Hematopoietic multipotent progenitor cell treated with erythropoietin and hydrocortisone succinate and interleukin-3 and kit ligand, for 4 days (in vitro differentiated cells): Measurements from ENCODE around the gene ATP6V0D1.
"Not testable (repeated sequence)": the region's sequence is repeated elsewhere in the genome, so short reads cannot be mapped to it uniquely, and the experiment has no call there.

Experiments used
- DNase-seq: peaks from one replicate; pipeline ENCODE4 v3.0.0-alpha.2; 2015

ATP6V0D1 gene

DNA sequence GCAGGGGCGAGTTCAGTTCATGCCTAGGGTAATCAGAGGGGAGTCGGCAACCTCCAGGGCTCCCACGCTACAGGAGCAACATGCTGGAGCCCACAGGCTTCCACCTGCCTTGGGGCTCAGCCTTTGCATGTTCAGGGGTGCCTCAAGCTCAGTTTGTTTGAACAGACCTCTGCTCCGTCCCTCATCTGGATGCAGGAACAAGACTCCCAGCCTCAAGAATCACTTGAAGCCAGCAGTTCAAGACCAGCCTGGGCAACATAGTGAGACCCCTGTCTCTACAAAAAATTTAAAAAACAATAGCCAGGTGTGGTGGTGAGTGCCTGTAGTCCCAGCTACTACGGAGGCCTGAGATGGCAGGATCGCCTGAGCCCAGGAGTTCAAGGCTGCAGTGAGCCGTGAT, 54.9 kb downstream of the ATP6V0D1 start:
- no peak for DNase-seq

DNA sequence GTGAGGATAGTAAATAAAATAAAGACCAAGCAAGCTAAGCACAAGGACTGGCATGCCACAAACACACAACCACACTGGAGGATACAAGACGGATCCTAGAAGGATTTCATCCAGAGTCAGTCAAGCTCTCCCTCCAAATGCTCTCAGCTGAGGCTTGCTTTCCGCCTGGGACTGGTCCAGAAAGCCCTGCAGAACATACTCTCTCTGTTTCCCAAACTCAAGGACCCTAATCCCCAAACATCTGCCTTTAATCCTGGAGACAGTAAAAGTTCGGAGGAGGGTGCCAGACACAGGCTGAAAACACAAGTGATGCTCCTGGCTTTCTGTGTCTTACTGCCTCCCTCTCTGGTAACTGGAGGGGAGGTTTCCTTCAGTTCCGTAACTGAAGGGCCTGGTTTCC, 55.4 kb downstream of the ATP6V0D1 start:
- DNase-seq = no peak

DNA sequence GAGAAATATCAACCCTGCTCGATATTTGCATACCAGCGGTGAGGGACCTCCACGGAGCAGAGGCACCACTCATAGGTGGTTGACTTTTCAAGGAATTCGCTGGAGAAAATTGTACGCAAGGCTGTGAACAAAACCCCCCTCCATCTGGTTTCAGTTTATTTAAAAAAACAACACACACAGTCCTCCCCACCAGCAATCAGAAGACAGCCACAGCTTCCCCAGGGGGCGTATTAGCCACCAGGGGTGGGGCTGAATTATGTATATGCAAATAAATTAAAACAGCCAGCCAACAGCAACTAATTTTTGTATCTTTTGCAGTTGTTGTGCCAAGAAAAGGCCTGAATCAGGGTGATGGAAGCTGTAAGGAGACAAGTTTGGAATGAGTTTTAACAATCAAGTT, 55.9 kb downstream of the ATP6V0D1 start:
- DNase-seq = peak; percentile 37

DNA sequence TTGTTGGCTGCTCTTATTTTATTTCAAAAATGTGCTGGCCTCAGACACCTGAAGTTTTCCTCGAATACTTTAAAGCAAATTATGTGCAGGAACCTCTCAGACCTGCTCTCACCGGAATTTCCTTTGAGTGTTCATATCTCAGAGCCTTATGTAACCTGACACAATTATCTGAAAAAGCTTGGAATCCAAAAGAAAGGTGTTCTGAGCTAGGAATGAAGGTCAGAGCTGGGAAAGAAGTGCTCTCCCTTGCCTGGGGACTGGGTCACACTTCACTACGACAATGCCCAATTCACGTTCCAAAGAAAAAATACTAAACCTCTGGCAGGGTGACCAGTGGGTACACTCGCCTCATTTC, 56.7 kb downstream of the ATP6V0D1 start:
- DNase-seq = no peak

DNA sequence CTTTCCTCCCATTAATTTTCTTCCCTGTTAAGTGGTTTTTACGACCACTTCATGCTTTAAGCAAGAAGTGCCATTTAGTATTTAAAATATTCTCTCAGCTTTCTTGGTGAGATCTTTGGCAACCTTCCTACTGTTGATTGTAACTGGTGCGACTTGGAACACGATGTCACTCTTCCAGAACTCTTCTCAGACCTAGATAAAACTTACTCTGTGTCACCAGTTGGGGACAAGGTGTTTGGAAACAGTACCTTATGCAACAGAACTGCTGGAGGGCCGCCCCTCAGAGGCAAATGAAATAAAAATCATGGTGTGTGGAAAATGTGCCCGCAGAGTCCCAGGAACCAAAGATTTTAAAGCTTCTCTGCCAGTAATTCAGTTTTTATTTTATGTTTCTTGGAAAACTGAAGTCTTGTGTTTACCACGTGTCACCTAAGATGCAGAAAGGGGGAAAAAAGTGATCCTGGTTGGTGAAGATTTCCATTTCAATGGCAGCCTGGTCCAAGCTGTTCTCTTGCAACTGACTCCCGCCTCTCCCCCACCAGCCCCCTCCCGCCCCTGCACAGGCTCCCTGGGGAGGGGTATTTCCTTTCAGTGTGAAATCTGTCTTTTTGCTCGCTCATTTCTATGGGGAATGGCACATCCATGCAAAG, 57.2 kb downstream of the ATP6V0D1 start:
- DNase-seq = no peak

DNA sequence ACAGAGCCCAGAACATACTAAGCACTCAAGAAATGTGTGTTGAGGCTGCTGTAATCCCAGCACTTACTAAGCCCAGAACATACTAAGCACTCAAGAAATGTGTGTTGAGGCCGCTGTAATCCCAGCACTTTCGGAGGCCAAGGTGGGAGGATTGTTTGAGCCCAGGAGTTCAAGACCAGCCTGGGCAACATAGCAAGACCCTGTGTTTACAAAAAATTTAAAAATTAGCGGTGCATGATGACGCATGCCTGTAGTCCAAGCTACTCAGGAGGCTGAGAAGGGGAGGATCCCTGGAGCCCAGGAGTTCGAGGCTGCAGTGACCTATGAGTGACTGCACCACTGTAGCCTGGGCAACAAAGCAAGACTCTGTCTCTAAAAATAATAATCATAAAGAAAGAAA, 57.9 kb downstream of the ATP6V0D1 start:
- DNase-seq = no peak

DNA sequence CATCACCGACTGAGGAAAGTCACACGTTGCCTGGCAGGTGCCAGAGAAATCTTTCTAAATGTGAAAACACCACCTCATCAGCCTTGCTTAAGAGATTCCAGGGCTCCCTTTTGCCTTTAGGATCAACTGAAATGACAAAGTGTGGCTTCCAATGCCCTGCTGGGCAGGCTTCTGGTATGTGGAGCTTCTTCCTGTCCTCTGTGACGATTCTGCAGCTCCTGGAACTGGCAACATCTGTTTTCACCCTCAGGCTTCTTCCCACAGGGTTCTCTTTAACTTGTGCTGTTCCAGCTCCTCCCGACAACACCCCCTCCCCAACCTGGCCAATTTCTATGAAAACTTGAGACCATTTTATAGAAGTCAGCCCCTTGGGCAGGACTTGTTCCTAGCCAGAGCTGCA, 59.9 kb downstream of the ATP6V0D1 start:
- DNase-seq = no peak

DNA sequence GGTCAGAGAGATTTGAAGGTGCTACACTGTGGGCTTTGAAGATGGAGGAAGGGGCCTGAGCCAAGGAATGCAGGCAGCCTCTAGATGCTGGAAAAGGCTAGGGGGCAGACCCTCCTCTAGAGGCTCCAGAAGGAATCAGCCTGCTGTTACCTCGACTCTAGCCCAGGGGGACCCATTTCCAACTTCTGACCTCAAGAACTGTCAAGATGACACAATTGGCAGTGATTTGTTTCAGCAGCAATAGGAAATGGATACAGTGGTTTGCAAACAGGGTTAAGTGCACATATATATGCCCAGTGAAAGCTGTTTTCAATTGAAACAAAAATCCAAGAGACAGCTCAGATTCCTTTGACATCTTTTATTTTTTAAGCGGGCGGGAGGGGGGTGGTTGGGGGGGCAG, 61.0 kb downstream of the ATP6V0D1 start:
- DNase-seq = no peak

DNA sequence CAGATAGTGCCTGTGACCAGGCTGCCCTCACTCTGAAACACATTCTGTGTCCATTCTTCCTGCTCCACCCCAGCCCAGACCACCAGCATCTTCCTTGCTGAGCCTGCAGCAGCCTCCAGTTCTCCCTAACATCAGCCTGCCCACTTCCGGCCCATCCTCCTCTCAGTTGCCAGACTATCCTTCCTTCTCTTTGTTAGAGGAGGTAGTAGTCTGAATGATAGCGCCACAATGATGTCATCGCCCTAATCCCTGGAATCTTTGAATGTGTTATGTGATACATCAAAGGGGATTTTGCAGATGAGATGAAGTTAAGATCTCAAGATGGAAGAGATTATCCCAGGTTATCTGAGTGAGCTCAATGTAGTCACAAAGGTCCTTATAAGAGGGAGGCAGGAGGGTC, 61.5 kb downstream of the ATP6V0D1 start:
- DNase-seq = no peak

DNA sequence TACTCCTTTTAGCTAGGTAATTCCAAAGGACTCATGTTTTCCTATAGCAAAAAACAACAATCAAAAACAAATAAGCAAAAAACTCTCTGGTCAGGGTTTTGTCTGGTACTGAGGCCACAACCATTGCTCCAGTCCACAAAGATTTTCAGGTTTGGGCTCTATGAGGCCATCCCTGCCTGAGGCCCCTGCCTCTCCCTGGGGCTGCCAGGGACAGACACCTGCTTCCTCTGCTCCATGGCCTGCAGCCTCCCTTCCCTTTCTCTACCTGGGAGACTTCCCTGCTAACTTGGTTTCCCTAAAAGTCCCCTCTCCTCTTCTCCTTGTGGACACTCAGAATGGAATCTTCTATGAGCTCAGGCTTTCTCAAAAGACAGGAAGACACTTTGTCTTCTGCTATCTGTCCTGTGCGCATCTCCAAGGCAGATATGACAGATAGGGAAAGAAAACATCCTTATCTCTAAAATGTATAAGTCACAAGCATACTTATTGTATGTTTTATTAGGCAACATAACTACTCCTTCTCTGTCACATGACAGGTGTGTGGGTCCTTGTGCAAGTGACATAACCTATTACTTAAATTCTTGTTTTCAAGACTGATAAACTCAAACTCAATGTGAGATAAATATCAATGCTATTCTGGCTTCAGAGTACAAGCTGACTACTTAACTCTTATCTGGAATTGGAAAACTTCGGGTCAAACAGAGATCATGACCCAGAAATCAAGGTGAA, 63.5 kb downstream of the ATP6V0D1 start:
- peak; percentile 44 for DNase-seq

DNA sequence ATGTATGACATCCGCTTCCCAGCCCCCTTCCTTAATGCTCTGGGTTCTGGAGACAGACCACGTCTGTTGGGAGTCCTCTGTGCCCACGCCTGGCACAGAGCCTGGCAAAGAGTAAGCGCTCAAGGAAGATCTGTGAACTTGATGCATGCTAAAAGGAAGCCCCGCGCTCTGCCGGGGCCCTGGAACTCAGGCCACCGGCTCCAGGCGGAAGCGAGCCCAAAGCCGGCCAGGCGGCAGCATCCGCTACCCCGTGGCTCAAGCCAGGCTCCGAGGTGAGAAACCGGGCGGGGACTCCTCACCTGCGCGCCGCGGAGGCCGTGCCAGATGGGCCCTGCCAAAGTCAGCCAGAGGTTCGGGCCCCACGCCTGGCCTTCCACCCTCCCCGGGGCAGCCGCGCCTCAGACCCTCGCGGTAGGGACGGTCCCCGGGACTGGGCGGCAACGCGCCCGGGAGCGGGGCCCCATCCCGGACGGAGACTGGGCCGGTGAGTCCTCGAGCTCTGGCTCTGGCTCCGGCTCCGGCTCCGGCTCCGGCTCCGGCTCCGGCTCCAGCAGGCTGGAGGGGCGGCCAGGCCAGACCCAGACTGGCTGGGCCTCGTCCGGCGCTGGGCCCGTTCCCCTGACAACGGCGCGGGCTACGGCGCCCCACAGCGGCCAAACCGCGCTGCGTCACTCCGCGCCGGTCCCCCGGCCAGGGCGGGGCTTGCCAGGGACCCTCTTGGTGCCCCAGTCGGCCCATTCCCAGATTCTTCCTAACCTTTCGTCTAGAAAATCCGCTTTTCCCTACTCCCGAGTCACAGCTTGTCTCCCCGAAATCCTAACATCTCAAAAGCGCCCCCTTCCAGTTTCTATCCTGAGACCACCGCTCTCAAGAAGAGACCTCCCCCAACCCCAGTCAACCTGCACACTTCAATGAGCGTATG, 64.8 kb downstream of the ATP6V0D1 start, which contains the start of gene ZDHHC1:
TSS of gene ZDHHC1 (minus strand) at position 606 of the 922 bp plus-strand sequence. CDS start 8,702 bp downstream, outside the sequence.
- peak; percentile 66 for DNase-seq

DNA sequence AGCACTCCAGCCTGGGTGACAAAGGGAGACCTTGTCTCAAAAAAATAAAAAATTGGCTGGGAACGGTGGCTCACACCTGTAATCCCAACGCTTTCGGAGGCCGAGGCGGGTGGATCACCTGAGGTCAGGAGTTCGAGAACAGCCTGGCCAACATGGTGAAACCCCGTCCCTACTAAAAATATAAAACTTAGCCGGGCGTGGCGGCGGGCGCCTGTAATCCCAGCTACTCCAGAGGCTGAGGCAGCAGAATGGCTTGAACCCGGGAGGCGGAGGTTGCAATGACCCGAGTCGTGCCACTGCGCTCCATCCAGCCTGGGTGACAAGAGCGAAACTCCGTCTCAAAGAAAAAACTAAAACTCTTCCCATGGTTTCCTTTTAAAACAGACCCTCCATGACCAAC, 65.5 kb downstream of the ATP6V0D1 start:
- DNase-seq = not testable (repeated sequence)

DNA sequence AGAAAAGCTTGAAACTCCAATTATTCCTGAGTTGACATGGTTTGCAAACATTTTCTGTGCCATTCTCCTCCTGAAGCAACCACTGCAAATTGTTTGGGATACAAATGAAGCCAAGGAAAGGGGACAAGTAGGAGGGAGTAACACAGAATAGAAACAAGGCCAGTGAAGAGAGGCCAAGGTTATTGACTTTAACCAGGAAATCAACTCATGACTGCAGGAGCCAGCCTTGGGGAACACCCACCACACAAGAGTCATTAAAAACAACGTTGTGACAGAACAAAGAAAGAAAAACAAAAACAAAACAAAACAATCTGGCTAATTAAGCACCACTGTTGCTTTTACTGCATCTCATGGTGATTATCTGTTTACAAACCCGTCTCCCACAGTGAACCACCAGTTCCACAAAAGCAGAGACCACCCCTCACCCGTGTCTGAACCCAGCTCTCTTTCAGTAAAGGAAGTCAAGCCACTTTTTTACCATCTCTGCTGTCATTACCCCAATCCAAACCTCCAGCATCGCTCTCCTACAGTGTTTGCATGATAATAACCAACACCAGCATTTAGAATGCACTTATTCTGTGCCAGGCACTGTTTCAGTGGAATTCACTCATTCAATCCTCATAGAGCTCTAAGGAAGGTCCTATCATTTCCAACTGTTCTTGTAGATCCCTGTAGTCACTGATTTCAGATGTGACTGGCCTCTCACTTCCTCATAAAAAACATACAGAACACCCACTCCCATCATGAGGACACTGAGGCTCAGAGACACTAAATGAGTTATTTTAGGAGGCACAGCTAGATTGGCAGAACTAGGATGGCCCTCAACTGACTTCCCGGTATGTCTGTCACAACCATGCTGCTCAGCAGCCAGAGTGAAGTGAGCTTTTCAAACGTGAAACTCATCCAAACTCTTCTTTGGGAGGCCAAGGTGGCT, 66.7 kb downstream of the ATP6V0D1 start:
- DNase-seq = no peak

DNA sequence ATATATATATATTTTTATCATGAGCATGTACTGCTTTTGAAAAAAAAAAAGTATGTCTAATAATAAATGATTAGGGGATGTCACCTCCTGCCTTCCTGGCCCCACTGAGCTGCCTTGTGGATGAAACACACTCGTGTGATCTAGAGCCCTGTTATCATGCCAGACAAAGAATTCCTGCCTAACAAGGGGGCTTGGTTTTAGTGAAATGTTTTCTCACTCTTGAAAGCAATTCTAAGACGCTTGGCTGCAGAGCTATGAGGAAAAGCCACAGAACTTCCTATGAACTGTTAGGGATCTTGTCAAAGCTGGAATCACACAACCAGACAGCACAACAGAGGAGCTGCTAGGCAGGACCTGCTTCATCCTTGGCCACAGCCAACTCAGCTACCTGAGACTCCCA, 68.7 kb downstream of the ATP6V0D1 start:
- no peak for DNase-seq

DNA sequence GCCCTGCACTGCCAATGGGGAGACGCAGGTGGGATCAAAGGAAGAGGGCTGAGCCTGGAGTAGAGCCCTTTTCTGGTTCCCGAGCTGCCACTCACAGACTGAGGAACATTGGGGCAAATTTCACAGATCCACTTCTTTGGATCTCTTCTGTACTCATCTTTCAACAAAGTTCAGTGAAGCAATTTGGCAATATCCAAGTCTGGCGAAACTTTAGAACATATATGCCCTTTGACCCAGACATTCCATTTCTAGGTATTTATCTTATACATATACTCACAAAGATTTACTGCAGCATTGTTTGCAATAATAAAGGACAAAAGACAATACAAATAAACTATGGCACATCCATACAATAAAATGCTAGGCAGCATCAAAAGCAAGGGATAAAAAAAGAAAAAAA, 69.6 kb downstream of the ATP6V0D1 start:
- DNase-seq = no peak

DNA sequence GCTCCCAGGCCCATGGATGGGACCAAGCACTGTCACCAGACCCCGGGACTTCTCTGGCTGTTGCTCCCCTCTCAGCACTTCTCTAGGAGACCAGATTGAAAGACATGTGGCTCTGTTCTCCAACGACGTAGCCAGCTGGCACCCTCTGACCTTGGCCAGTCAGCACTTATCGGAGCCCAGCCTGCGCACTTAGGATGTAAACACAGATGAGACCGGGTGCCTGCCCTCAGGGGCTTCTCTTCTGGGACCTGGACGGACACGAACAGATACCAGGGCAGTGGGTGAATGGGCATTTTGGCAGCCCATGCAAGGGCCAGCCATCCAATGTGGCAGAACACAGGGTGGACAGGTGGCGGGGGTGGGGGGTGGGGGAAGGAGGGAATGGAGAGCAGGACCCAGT, 71.3 kb downstream of the ATP6V0D1 start:
- DNase-seq = no peak

DNA sequence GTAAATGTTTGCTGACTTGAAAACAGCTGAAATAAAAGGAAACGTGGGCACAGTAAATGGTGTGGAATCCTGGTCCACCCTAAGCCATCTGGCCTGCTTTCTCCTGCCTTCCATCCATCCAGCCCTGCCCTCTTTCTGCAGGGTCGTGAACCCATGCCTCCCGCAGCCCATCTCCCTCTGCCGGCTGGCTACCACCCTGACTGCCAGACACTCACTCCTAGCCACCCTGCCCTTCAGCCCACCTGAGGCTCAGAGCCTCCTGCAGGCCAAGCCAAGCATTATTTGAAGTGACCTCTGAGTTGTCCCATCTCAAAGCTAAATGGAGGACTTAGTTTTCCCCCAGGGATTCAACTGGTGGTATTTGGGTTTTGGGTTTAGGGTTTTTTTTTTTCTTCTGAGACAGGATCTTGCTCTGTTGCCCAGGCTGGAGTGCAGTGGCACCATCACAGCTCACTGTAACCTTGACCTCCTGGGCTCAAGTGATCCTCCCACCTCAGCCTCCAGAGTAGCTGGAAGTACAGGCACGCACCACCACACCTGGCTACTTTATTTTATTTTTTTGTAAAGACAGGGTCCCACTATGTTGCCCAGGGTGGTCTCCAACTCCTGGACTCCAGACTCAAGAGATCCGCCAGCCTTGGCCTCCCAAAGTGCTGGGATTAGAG, 73.0 kb downstream of the ATP6V0D1 start:
- no peak for DNase-seq

DNA sequence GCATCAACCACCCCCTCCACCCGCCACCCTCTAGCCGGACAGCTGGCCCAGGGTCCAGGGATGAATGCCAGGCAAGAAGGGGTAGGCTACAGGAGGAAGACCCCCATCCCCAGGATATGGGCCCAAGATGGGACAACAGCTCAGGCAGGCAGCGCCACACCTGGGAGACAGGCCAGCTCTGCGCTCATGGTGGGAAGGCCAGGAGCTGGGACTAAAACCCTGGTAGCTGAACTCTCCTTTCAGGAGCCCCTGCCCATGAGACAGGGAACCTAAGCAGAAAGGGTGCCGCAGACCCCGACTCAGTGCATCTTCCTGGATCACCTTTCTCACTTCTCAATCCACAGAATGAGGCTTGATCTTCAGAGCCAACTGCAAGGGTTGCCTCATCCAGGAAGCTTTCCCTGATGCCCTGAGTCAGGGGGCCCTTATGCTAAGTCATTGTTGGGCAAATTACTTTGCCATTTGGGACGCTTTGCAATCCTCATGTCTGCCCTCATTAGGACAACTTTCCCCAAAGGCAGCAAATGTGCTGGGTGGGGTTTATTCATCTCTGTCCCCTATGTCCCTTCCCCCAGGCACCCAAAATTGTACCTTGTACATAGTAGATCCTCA, 73.7 kb downstream of the ATP6V0D1 start:
- DNase-seq = no peak

DNA sequence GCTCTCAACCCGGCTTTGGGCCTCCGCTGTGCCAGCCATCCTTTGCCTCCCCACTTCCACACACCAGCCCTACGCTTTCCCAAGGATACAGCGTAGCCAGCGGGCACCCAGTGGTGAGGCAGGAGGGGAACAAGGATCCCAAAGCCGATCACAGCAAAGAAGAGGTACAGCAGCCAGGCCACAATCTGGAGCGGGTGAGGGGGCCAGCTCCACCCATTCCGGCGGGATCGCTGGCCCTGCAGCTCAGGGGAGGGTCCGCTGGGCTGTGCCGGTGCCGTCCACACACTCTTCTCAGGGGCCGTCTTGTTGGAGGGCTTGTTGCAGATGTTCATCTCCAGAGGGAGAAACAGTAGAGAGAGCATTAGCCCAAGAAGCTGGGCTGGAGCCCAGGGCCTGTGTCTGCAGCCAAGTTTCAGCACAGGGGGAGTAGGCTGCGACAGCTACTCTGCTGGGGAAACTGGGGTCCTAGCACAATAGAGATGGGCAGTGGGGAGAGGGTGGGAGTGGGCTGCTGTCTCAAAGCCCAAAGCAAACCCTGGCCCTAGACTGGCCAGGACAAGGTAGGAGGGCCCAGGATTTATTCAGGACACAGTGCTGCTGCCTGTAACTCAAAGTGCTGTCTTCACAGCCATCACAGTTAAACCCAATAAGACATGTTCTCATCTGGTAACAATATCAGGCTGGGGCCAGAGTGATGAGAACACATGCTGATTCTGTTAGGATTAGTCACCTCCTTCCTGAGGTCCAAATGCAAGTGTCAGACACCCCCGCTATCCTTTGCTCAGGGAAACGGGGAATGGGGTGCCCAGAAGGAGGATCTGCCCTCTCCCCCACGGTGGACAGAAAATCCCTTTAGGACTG, 74.6 kb downstream of the ATP6V0D1 start:
- no peak for DNase-seq

DNA sequence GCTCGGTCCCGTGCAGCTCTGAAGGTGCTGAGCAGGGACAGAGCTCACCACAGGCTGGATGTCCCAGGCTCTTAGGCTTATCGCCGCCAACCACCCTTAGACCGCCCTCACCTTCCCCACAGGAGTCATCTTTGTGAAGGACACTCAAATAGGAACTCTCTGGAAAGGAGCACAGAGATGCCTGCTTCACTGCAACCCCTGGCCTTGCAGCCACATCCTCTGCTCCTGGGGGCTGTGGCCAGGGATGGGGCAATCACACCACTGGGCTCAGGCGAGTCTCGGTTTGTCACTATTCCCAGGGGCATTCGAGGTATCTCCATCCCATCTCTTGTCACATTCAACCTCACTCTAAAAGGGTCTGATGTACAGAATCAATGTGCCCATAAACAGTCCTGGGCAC, 75.6 kb downstream of the ATP6V0D1 start:
- no peak for DNase-seq
